ENCODE data around the gene UBTF. TPM values are rescaled to one million over a fixed set of nuclear protein-coding genes. Genes with fewer than 3 reads are reported as not detected.

Gene UBTF
- total and polyA plus RNA-seq, 2 of the 8 experiments (the other 6 are each of a cell fraction or from before 2014, with no cell fraction given), result 14.7 to 106 TPM

DNA sequence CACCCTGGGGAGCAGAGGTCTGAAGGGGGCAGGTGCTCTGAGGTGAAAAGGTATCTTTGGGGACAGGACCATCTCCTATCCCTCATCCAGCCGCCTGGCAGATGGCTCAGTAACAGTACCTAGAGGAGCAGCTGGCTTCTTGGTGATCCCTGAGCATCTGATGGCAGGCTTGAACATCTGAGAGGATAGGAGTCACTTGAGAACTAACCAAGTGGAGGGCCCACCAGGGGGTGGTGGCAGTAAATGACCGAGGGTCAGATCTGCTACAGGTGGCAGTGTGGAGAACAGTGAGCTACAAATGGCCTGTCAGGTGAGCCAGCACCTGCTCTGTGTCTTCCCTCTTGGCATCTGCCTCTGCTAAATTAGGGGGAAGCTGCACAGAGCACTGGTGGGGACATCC lies 64.0 kb downstream of the UBTF start:
- Histone ChIP-seq H2BK12ac (ENCODE audit: low read depth, low read length) (no peak overlapping the region), H2BK5ac (ENCODE audit: low read depth, low read length) (no peak overlapping the region), H3K36me3 (ENCODE audit: control insufficient read depth in 2 of 4, insufficient read depth in 4 of 4, low read length in 3 of 4) (peaks cover 10 to 44% (median 20%) of the 10 kb centered on the region in 4 experiments; a peak in 6 of 8 replicates), H3K27me3 (replicated peaks in 1 of 4; ENCODE audit: control insufficient read depth in 3 of 4, extremely low read depth in 1 of 4, insufficient read depth in 3 of 4, low read length in 3 of 4) (no peaks in the 10 kb centered on the region), H3K9me3 (ENCODE audit: insufficient read depth in 2 of 2, low read depth in 1 of 2, low read length in 1 of 2) (no peaks in the 10 kb centered on the region), H3K79me1 (ENCODE audit: low read depth, low read length) (peaks cover 5% of the 10 kb centered on the region), H2BK15ac (ENCODE audit: low read length) (no peak overlapping the region), H3K9ac (replicated peaks in 1 of 4; ENCODE audit: extremely low read depth in 1 of 4, low read depth in 3 of 4, low read length in 3 of 4) (no peak overlapping the region), H2AK5ac (ENCODE audit: low read depth, low read length) (no peak overlapping the region), H3K4ac (replicated peaks; ENCODE audit: insufficient read length, low read depth, low read length) (no peak overlapping the region), H3K79me2 (ENCODE audit: control insufficient read depth in 1 of 2, insufficient read depth in 2 of 2, low read length in 2 of 2) (peaks cover 0 to 16% of the 10 kb centered on the region in 2 experiments; a peak in 2 of 4 replicates), H3K14ac (ENCODE audit: insufficient read length) (no peak overlapping the region), H2BK120ac (replicated peaks; ENCODE audit: low read depth, low read length) (no peak overlapping the region), H3K56ac (replicated peaks; ENCODE audit: insufficient read length, low read depth, low read length) (no peak overlapping the region), H2BK20ac (ENCODE audit: low read length) (no peak overlapping the region), H3K4me2 (ENCODE audit: insufficient read depth in 1 of 2, low read depth in 2 of 2, low read length in 2 of 2) (no peak overlapping the region), H4K8ac (ENCODE audit: extremely low read depth, insufficient read depth, low read length) (no peak overlapping the region), H3K4me3 (ENCODE audit: extremely low read depth in 1 of 4, insufficient read depth in 2 of 4, low read depth in 3 of 4, low read length in 4 of 4) (no peak overlapping the region), H3K4me1 (replicated peaks in 1 of 4; ENCODE audit: control insufficient read depth in 3 of 4, insufficient read depth in 4 of 4, low read length in 3 of 4) (no peaks in the 10 kb centered on the region), H2AFZ (ENCODE audit: low read length) (no peak overlapping the region), H3K23me2 (ENCODE audit: low read depth, low read length) (no peaks in the 10 kb centered on the region), H4K91ac (replicated peaks; ENCODE audit: insufficient read length, low read length) (no peak overlapping the region), H3K23ac (ENCODE audit: insufficient read length) (no peak overlapping the region), H4K20me1 (replicated peaks in 1 of 2; ENCODE audit: control insufficient read depth in 1 of 2, insufficient read depth in 2 of 2, low read length in 2 of 2) (peaks cover 2 to 13% of the 10 kb centered on the region in 2 experiments), H3K27ac (ENCODE audit: low read depth, low read length) (no peak overlapping the region), H3K18ac (ENCODE audit: extremely low read depth, low read length) (no peak overlapping the region), H4K5ac (ENCODE audit: insufficient read length, low read depth, low read length) (no peak overlapping the region)
- POLR2A ChIA-PET (ENCODE audit: partially characterized antibody), result interaction anchor here (1.5 to 2.3 kb wide), 3 partner anchors 10 to 17 kb away, joined by 5 to 11 read pairs (median 8); no protein-coding TSS in a partner anchor
- 94% methylated on average over 2 of the region's 2 CpGs; no CpG with 5 or more reads in 1 of the 2 experiments for WGBS, 2 experiments (ENCODE audit: extremely low coverage in 1 of 2, insufficient coverage in 1 of 2, insufficient read length in 1 of 2, insufficient replicate concordance in 2 of 2, low coverage in 1 of 2, low lambda C conversion rate in 2 of 2, missing lambda C conversion rate in 1 of 2)
- no peak for TF ChIP-seq EGR1 (IDR thresholded peaks at IDR 0.05; ENCODE audit: borderline replicate concordance, low read depth, low read length)
- TF ChIP-seq, protein P1, sequence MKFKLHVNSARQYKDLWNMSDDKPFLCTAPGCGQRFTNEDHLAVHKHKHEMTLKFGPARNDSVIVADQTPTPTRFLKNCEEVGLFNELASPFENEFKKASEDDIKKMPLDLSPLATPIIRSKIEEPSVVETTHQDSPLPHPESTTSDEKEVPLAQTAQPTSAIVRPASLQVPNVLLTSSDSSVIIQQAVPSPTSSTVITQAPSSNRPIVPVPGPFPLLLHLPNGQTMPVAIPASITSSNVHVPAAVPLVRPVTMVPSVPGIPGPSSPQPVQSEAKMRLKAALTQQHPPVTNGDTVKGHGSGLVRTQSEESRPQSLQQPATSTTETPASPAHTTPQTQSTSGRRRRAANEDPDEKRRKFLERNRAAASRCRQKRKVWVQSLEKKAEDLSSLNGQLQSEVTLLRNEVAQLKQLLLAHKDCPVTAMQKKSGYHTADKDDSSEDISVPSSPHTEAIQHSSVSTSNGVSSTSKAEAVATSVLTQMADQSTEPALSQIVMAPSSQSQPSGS (IDR thresholded peaks at IDR 0.05; ENCODE audit: low read length), result no peak
- FAIRE-seq (no peak), DNase-seq (ENCODE audit: low read depth in 1 of 2, low spot score in 2 of 2) (no peak)
- CTCF ChIA-PET (ENCODE audit: partially characterized antibody), result interaction anchor here (0.5 to 4.5 kb wide), 8 partner anchors 9 to 365 kb away, joined by 3 to 25 read pairs (median 4); no protein-coding TSS in a partner anchor
